GM19193 (cell line): Measurements from ENCODE around the gene SEBOX.

ENCODE experiments used
- POLR2A ChIP-seq: IDR thresholded peaks from 4 replicates; pipeline ENCODE4 v1.6.1; 2011; ENCODE audit not compliant: insufficient read depth, insufficient read length; ENCODE audit errors: extremely low read depth

Gene SEBOX

GRCh38 chr17:28342313-28342712, 22.7 kb downstream of the SEBOX start:
- TF ChIP-seq POLR2A = no peak

- TF ChIP-seq POLR2A = no peak
Measured at GRCh38 chr17:28341516-28341915, 23.5 kb downstream of the SEBOX start.

GRCh38 chr17:28340374-28340773, 24.6 kb downstream of the SEBOX start:
- no peak for TF ChIP-seq POLR2A

GRCh38 chr17:28339431-28339830, 25.6 kb downstream of the SEBOX start:
- no peak for TF ChIP-seq POLR2A

- TF ChIP-seq POLR2A = no peak
Measured at GRCh38 chr17:28338056-28338768, 26.8 kb downstream of the SEBOX start.

- TF ChIP-seq POLR2A = no peak
Measured at GRCh38 chr17:28335959-28336871, 28.8 kb downstream of the SEBOX start.

- TF ChIP-seq POLR2A = peak; percentile 82
Measured at GRCh38 chr17:28335201-28335958, 29.6 kb downstream of the SEBOX start, which contains the start of the genes IFT20 and TNFAIP1. Gene IFT20, minus strand, starts transcription at chr17:28335472. Its CDS starts 3,487 bp downstream, at chr17:28331985. Gene TNFAIP1, plus strand, starts transcription at chr17:28335761. Its CDS starts 3,761 bp downstream, at chr17:28339522.

- TF ChIP-seq POLR2A = no peak
Measured at GRCh38 chr17:28334666-28335200, 30.3 kb downstream of the SEBOX start.

GRCh38 chr17:28334171-28334570, 30.8 kb downstream of the SEBOX start:
- TF ChIP-seq POLR2A = no peak

GRCh38 chr17:28333083-28333746, 31.8 kb downstream of the SEBOX start:
- no peak for TF ChIP-seq POLR2A

- no peak for TF ChIP-seq POLR2A
Measured at GRCh38 chr17:28331891-28332420, 33.0 kb downstream of the SEBOX start.

GRCh38 chr17:28330671-28331070, 34.3 kb downstream of the SEBOX start:
- no peak for TF ChIP-seq POLR2A

GRCh38 chr17:28328325-28328724, 36.7 kb downstream of the SEBOX start:
- TF ChIP-seq POLR2A = no peak

- TF ChIP-seq POLR2A = no peak
Measured at GRCh38 chr17:28327709-28328108, 37.3 kb downstream of the SEBOX start.
